Amygdala (tissue), 56 donors: Measurements from ENCODE around the gene PKNOX2.
"Not testable (repeated sequence)": the region's sequence is repeated elsewhere in the genome, so short reads cannot be mapped to it uniquely, and the experiment has no call there.

Source experiments
- DNase-seq, 56 donors: peaks; one replicate each; lab custom pipeline; 2025; lab: John Stamatoyannopoulos, UW

PKNOX2 gene

GRCh38 chr11:125200441-125200840, 35.9 kb downstream of the PKNOX2 start:
- DNase-seq = no peak

GRCh38 chr11:125201525-125202141, 37.1 kb downstream of the PKNOX2 start:
- DNase-seq = peak in 2 of 56 donors; percentile 11 to 26

DNA sequence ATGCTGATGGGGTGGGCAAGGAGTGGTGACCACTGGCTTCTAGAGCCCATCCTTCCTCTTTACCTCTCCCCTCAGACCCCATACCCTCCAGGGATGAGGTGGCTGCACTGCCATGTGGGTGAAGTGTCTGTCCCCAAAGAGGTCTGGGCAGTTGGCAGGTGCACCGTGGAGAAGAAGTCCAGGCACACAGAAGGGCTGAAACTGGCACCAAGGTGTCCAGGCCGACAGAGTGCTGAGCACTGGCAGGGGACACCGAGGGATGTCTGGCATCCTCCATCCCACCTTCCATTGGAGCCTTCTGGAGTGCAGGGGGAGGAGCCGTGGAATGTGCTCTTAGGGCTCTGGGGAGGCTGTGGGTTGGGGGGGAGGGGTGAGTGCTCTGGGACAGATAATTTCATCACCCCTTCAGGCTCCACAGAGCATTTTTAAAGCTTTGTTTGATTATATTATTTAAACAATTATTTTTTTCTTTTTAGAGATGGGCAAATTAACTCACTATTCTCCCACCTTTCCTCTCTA, 37.9 kb downstream of the PKNOX2 start:
- DNase-seq = no peak

DNA sequence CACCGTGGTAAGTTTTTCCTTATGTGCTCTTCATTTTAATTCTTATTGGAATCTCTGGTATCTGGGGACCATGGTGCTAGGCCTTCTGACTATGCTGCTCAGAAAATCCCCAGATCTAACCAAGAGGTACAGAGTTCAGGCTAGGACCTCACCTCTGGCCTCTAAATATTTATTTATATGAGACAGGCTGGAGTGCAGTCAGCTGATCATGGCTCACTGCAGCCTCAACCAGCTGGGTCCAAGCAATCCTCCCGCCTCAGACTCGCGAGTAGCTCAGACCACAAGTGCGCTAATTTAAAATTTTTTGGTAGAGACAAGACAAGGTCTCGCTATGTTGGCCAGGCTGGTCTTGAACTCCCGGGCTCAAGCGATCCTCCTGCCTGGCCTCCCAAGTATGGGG, 38.4 kb downstream of the PKNOX2 start:
- no peak for DNase-seq

DNA sequence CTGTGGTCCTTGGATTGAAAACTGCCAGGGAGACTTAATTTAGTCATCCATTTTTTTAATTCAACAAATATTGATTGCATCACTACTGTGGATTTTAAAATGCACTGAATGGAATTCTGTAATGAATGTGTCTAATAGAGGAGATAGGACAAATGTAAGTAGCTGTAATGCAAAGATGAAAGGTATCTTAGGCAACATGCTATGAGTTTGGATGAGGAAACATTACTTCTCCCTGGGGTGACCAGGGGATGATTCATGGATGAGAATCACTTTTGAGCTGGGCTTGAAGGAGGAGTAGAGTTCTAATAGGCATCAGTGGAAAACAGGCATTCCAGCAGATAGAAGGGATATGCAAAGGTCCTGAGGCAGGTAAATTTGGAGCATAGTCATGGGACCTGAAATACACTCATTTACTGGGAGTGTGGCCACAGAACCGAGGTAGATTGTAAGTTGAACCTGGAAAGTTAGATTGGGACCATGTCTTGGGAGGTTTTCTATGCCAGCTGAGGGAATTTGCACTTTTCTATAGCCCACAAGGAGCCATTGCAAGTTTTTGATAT, 43.4 kb downstream of the PKNOX2 start:
- DNase-seq = no peak

- no peak for DNase-seq
Observed at GRCh38 chr11:125210066-125210465, 45.5 kb downstream of the PKNOX2 start.

GRCh38 chr11:125211191-125211947, 46.8 kb downstream of the PKNOX2 start:
- no peak for DNase-seq

GRCh38 chr11:125211948-125212340, 47.4 kb downstream of the PKNOX2 start:
- no peak for DNase-seq

DNA sequence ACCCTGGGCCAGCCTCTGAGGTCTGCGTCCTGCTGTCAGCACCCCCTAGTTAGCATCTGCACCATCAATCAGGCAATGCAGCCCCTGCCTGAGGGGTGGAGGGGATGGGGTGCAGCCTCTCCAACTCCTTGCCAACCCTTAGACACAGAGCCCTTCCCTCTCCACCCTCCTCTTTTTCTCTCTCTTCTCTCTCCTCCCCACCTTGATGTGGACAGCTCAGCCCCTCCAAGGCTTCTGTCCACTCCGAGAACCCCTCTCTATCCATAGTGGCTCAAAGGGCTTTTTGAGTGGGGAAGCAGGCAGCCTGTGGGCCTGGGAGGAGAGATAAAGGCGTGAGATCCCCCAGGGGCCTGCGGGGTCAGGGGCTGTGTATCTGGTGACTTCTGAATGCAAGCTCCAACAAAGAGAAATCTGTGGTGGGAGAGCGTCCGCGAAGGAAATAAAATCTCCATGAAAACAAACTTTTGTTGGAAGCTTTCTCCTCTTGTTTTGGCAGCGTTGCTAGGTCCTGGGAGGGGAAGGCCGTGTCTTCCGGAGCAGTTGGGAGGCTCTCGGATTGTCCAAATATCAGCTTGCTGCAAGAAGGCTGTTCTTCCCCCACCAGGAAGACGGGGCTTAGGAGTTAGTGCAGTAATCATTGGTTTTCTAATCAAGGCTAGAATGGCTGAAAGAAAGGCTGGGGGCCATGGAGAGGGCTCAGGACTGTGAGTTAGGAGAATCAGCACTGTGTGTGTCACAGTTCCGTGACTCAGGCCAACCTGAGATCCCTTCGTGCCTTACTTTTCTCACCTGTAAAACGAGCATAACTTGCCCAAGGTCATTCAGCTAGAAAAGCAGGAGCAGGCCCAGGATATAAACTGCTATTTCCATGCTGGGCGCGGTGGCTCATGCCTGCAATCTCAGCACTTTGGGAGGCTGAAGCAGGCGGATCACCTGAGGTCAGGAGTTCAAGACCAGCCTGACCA, 50.3 kb downstream of the PKNOX2 start:
- no peak for DNase-seq

- DNase-seq = no peak
Observed at GRCh38 chr11:125215976-125216375, 51.4 kb downstream of the PKNOX2 start.

GRCh38 chr11:125218336-125218735, 53.8 kb downstream of the PKNOX2 start:
- no peak for DNase-seq

GRCh38 chr11:125221461-125221860, 56.9 kb downstream of the PKNOX2 start:
- no peak for DNase-seq

DNA sequence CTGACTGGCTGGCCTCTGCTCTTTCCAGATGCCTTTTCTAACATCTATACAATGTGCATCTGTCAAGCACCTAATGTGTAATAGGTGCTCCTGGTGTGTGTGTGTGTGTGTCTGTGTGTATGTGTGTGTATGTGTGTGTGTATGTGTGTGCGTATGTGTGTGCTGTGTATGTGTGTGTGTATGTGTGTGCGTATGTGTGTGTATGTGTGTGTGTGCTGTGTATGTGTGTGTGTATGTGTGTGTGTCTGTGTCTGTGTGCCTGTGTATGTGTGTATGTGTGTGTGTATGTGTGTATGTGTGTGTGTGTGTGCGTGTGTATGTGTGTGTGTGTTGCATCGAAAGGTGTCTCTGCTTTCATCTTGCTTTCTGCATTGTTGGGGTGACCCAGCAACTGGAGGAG, 57.9 kb downstream of the PKNOX2 start:
- no peak for DNase-seq

DNA sequence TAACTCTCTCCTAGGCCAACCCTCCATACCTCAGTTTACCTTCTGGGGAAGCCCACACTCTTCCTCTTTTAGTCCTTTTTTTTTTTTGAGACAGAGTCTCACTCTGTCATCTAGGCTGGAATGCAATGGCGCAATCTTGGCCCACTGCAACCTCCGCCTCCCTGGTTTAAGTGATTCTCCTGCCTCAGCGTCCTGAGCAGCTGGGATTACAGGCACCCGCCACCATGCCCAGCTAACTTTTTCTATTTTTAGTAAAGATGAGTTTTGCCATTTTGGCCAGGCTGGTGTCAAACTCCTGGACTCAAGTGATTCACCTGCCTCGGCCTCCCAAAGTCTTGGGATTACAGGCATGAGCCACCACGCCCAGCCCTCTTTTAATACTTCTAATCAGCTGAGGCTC, 58.6 kb downstream of the PKNOX2 start:
- DNase-seq = not testable (repeated sequence)

- DNase-seq = peak in 5 of 56 donors; percentile 10 to 26 (median 16)
Observed at GRCh38 chr11:125223901-125224361, 59.4 kb downstream of the PKNOX2 start.

GRCh38 chr11:125224391-125225021, 60.0 kb downstream of the PKNOX2 start:
- DNase-seq = peak in 1 of 56 donors; percentile 14

DNA sequence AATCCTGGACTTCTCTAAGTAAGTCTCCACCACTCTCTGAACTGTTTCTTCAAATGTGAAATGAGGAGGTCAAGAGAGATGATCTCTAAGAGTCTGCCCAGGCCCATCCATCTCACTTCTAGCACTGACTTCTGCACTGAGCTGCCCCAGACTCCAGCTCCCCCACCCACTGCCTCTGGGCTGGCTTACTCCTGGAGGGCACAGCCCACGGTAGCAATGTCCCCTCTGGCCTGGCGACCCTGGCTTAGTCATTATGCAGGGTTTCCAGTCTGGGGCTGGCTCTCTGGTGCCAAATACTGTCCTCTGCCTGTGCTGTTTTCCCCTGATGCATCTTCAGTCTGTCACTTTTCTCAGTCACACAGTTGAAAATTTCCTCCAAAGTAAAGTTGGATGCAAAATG, 60.9 kb downstream of the PKNOX2 start:
- DNase-seq = no peak

GRCh38 chr11:125226031-125226430, 61.5 kb downstream of the PKNOX2 start:
- DNase-seq = no peak

DNA sequence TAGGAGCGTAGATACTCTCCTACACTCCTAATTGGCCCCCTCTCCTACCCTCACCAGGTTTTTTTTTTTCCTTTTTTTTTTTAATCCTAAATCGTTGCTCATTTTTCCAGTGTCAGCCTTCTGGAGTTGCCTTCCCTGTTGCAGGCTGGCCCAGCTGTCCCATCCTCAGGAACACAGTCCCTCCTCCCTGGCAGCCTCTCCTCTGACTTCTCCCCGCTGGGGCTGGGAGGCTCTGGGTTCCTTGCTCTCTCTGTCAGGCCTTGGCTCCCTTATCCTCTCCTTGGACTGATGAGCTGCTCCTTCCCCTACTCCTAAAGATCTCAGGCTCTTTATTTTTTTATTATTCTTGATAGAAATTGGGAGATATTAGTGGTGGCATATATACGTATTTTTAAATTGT, 62.2 kb downstream of the PKNOX2 start:
- no peak for DNase-seq

- DNase-seq = no peak
Observed at GRCh38 chr11:125227151-125227550, 62.6 kb downstream of the PKNOX2 start.
